ENCODE measurements around the gene TMEM51.

Gene TMEM51

DNA sequence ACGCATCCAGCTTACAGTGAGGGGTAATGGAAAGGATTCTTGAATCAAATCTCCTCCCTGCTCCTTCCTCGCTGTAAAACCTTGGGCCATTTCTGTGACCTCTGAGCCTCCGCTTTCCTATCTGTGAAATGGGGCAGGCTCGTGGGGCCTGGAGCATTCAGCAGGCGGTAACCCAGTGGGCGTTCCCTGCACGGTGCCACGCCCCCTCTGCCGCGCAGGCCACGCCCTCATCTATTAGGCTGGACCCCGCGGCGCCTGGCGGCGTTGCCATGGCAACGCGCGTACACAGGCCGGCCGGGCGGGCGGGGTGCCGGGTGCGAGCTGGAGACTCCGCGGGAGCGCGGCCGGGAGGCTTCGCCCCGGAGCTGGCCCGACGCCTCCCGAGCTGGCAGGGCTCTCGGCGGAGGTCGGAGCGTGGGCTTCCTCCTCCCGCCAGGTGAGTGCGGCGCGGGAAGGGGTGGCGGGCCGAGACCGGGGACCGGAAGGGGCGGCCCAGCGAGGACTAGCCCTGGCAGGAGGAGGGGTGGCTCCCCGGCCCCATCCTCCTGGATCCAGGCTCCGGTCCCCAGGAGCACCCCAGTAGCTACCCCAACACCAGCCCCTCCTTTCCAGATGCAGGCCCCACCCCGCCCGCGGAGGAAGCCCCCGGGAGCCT, 93.5 kb downstream of the TMEM51 start, which contains the start of gene FHAD1:
Gene FHAD1 (plus strand): TSS at position 264 of the 655 bp plus-strand sequence. CDS start 4,562 bp downstream, outside the sequence.
- peak; percentile 52 for DNase-seq (ENCODE audit: low read depth)

DNA sequence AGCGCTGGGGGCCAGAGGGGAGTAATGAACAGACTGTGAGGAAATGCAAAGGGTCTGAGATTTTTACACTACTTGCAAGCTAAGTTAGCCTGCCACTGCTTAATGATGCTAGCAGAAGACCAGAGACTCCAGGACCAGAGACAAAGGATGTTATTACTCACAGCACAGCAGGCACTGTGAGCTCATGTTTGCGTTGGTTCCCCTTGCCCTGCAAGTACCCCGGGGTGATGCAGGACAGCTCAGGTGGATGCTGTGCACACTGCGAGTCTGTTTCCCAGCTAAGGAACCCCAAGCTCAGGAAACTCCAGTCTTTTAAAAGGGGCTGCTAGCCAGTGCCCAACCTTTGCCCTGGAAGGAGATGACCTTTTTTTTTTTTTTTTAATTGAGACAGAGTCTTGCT, 94.7 kb downstream of the TMEM51 start:
- no peak for DNase-seq (ENCODE audit: low read depth)

GRCh38 chr1:15249081-15249480, 95.5 kb downstream of the TMEM51 start:
- peak; percentile 50 for DNase-seq (ENCODE audit: low read depth)

- no peak for DNase-seq (ENCODE audit: low read depth)
Measured at GRCh38 chr1:15251857-15252835, 98.6 kb downstream of the TMEM51 start.

GRCh38 chr1:15254559-15254958, 101.0 kb downstream of the TMEM51 start:
- DNase-seq (ENCODE audit: low read depth): no peak

DNA sequence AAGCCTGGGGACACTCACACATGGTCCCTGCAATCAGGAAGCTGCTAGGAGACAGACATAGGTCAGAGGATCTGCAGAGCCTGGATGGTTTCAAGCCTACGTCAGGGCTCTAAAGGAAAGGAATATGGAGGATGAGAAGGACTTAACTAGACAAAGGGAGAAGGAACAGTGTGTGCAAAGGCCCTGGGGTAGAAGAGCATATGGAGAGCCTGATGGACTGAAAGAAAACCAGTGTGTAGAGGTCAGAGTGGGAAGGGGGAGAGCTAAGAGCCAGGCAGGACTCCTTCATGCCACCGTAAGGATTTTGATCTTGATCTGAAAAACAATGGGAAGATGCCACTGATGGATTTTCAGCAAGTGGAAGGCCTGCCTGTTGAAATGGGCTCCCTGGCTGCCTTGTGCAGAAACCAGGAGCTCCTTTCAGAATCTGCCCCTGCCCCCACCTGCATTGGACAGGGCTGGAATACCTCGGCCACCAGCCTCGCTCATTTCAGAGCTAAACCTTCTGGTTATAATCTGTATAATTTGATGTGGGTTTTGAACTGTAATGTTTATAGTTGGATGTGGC, 102.1 kb downstream of the TMEM51 start:
- DNase-seq (ENCODE audit: low read depth): no peak

DNA sequence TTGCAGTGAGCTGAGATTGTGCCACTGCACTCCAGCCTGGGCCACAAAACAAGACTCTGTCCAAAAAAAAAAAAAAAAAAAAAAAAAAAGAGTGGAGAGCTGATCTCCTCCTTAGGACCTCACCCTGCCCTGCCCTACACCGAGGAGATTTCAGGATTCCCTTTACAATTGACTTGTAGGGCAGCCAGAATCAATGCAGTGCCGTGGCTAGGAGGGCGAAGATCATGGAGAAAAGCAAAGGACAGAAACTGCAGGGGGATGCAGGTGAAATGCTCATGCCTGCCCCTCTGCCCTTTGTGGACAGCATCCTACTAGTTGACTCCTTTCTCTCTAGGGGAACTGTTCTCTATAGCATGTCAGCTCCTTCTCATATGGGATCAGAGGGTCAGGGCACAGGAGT, 103.0 kb downstream of the TMEM51 start:
- no peak for DNase-seq (ENCODE audit: low read depth)

- DNase-seq (ENCODE audit: low read depth): no peak
Measured at GRCh38 chr1:15257309-15257708, 103.8 kb downstream of the TMEM51 start.

DNA sequence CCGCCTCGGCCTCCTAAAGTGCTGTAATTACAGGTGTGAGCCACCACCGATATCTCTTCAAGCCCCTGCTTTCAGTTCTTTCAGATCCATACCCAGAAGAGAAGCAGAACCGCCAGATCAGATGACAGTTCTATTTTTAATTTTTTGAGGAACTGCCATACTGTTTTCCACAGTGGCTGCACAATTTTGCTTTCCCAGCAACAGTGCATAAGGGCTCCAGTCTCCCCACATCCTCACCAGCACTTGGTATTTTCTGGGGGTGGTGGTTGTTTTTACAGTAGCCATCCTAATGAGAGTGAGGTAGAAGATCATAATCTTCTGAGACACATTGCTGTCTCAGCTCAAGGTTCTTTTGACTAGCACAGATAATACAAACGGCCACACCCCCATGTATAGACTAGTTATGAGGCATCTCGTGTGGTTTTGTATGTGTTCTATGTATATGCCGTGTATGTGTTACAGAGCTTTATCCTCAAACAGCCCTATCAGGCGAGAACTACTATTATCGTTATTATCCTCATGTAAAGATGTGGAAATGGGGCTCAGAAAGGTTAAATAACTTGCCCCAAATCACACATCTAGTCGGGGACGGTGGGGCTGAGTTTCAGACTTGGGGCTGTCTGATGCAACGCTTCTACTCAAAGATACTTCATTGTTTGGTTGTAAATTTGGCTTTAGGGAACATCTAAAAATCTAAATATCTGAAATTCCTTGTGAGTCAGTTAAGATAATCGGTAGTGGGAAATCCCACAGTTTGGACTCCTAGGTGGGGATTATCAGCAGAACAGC, 105.5 kb downstream of the TMEM51 start:
- no peak for DNase-seq (ENCODE audit: low read depth)

DNA sequence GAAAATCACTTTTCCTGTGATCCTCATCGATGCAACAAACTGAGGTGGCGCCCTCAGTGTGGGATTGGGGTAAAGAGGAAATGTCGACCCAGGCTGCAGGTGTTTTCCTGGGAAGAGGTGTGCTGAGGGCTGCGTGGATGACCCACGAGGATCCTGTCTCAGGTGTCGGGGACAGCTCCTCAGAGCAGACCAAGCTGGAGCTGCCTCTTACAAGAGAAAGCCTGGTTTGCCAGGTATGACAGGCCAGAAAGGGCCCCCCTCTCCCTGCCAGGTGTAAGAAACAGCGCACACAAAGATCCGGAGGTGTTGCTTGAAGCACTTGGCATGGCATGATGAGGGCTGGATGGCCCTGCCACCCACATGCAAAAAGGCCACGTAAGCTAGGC, 106.1 kb downstream of the TMEM51 start:
- DNase-seq (ENCODE audit: low read depth): no peak

DNA sequence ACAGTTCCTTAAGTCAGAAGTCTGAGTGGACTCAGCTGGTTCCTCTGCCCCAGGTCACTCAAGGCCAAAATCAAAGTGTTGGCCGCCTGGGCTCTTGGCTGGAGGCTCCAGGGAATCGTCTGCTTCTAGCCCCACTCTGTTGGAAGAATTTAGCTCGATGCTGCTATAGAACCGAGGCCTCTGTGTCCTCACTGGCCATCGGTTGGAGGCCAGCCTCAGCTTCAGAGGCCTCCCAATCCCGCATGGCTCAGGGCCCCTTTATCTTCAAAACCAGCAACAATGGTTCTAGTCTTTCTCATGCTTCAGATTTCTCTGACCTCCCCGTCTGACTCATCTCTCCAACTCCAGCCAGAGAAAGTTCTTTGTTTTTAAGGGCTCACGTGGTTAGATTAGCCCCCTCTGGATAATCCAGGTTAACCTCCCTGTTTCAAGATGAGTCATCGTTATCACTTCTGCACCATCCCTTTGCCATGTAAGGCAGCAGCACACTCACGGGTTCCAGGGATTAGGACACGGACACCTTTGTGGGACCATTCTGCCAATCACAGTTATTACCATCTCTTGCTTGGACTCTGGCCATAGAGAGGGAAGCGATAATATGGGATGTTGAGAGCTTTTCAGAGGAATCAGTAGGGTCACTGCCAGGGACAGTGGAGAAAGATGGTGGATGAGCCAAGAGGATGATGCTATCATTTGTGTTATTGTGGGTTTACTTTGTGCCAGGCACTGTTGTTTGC, 107.0 kb downstream of the TMEM51 start:
- no peak for DNase-seq (ENCODE audit: low read depth)

DNA sequence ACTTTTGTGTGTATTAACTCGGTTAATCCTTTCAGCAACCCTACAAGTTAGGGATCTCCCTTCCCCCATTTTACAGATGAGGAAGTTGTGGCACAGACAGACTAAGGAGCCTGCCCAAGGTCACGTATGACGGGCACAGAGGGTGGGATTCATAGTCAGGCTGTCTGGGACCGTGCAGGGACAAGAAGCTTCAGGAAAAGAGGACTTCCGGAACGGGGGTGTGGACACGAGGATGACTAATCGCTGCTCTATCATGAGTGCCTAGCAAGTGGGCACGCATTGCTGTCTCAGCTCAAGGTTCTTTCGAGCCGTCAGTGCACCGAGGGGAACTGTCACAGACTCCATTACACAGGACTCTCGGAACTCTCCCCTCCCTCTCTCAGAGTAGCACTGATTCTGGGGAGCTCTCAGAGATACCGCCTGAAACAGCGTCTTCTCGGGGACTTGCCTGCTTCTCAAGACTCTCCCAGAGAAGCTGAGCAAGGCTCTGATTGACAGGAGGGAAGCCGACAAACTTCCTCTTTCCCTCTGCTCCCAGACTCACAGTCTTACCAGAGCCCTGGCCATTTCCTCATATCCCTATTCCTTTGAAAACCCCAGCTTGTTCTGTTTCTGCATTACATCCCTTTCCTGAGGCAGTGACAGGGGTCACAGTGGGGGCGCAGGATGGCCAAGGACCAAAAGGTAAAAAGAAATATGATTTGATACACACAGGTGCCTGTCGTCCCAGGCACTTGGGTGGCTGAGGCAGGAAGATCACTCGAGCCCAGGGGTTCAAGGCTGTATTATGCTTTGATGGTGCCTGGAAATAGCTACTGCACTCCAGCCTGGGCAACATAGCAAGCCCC, 107.8 kb downstream of the TMEM51 start:
- DNase-seq (ENCODE audit: low read depth): peak; percentile 17

- DNase-seq (ENCODE audit: low read depth): no peak
Measured at GRCh38 chr1:15262003-15262377, 108.4 kb downstream of the TMEM51 start.

GRCh38 chr1:15262706-15263105, 109.2 kb downstream of the TMEM51 start:
- no peak for DNase-seq (ENCODE audit: low read depth)

DNA sequence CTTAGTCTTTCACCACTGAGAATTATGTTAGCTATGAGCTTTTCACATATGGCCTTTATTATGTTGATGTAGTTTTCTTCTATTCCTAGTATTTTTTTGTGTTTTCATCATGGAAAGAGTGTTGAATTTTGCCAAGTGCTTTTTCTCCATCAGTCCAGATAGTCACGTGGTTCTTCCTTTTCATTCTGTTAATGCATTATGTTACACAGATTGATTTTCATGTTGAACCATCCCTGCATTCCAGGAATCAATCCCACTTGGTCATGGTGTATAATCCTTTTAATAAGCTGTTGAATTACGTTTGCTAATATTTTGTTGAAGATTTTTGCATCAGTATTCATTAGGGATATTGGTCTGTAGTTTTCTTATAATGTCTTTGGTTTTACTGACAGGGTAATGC, 111.2 kb downstream of the TMEM51 start:
- DNase-seq (ENCODE audit: low read depth): no peak
